Urinary bladder (tissue), 4 donors: Measurements from ENCODE around the gene DUSP3. TPM values are rescaled to one million over a fixed set of nuclear protein-coding genes. Genes with fewer than 3 reads are reported as not detected.

Experiments
- DNase-seq: peaks from one replicate; pipeline ENCODE4 v3.0.0-alpha.2; 2015; ENCODE audit errors: extremely low spot score
- H3K27ac ChIP-seq: one replicate; pipeline ENCODE4 v1.5.1; 2013; ENCODE audit warnings: low read depth, mild to moderate bottlenecking, moderate library complexity
- H3K36me3 ChIP-seq: one replicate; pipeline ENCODE4 v1.6.1; 2013; ENCODE audit warnings: mild to moderate bottlenecking, moderate library complexity; ENCODE audit not compliant: insufficient read depth
- H3K4me1 ChIP-seq: one replicate; pipeline ENCODE4 v1.6.1; 2013; ENCODE audit warnings: mild to moderate bottlenecking, moderate library complexity; ENCODE audit not compliant: insufficient read depth
- H3K4me3 ChIP-seq: one replicate; pipeline ENCODE4 v1.5.1; 2013; ENCODE audit warnings: low read depth, low read length
- WGBS: extraction: QIAGEN DNeasy Blood & Tissue Kit; methylation state at CpG from one replicate; pipeline ENCODE4 v1.1.7; 2013; 5-methylcytosine and 5-hydroxymethylcytosine counted together
- polyA plus RNA-seq: library from polyadenylated mRNA; stranded (reverse); fragments of 200-250 nt; gene quantifications from one replicate; pipeline ENCODE4 v1.2.3, GENCODE V29; 2013
- total RNA-seq: library from RNA; depleted of rRNA; stranded (reverse); fragments of >200 nt; gene quantifications from one replicate; pipeline ENCODE4 v1.2.3, GENCODE V29; 2014
- donor health status: healthy with polysubstance abuse.
- donor health status: healthy.

Gene DUSP3
- total and polyA plus RNA-seq, 2 donors, result 44.5 to 73.9 TPM

DNA sequence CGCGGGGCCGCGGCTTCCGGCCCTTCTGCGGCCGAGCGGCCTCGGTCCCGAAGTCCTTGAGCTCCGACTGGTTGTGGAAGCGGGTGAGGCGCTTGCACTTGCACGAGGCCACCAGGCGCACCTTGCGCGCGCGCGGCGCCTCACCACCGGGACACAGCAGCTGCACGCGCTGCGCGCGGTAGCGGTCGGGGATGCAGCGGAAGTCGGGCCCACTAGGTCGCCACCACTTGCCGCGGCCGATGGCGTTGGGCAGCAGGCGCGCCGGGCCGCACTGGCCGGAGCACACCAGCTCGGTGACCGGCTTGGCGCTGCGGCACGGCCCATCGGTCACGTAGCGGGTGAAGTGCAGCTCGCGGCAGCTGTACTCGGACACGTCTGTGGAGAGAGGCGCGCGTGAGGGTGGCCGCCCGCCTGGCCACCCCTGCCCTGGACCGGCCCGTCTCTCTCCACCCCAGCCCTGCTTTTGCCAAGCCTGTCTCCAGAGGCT, 23.3 kb downstream of the DUSP3 start:
- DNase-seq, result no peak
- Histone ChIP-seq H3K4me1 (peaks cover 1% of the 10 kb centered on the region), H3K36me3 (no peaks in the 10 kb centered on the region), H3K4me3 (no peak overlapping the region), H3K27ac (no peak overlapping the region)
- 7% methylated on average over 60 of the region's 60 CpGs for WGBS

DNA sequence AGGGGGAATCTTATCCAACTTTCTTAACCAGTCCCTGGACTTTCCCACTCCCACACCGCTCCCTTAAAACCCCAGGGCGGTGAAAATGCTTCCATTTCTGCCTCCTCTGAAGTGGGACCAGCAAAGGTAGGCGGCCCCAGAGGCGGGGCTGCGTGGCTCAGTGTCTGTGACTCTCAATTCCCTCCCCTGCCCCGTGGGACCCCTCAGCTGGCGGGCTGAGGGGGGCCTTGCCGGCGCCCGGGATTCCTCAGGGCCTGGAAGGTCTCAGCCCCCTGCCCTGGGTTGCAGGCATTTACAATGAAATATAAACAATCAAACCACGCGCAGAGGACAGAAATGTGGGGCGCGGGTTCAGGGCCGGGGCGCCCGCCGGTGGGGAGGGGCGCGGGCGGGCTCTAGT, 23.8 kb downstream of the DUSP3 start:
- H3K36me3 ChIP-seq, result no peaks in the 10 kb centered on the region
- no peak overlapping the region for H3K27ac ChIP-seq
- no peak overlapping the region for H3K4me3 ChIP-seq
- 24% methylated on average over 21 of the region's 21 CpGs for WGBS
- no peak for DNase-seq
- H3K4me1 ChIP-seq, result peaks cover 1% of the 10 kb centered on the region

DNA sequence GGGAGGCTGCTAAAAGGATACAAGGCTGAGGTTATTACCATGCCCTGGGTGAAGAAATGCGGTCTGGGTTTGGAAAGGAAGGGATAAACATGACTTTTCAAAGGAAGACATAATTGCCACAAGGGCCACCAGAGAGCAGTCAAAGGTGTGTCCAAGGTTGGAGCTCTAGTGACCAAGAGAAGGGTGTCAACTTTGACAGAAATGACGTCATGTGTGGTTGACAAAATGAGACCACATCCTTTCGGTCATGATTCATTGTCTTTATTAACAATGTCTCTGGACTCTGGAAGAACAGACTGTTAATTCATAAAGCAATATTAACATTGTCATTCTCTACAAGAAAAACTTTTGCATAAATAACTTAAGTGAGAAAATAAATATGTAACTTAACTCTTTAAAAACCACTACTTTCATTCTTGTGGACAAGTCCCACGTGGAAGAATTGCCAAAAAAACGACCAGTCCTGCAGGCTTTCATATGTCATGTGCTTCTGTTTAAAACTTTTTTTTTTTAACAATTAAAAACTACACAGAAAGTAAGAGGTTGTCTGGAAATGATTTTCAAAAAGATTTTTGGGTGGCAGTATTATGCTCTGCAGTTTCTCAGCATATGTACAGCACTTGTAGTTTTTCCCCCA, 25.2 kb downstream of the DUSP3 start:
- no peak for DNase-seq
- WGBS, result 75% methylated on average over 5 of the region's 5 CpGs

DNA sequence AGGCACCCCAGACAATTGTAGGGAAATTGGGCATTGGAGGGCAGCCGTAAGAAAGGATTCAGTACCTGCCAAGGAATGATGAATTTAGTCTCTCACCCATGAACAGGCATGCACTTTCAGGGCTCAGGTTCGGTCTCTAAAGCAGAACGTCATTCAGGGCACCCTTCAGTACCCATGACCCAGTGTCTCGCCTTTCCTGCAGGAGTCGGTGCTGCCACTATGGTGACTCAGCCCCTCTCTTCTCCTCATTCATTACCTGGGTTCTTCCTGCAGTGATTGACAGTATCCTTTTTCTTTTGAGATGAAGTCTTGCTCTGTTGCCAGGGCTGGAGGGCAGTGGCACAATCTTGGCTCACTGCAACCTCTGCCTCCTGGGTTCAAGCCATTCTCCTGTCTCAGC, 28.6 kb downstream of the DUSP3 start:
- Histone ChIP-seq H3K27ac (no peak overlapping the region), H3K36me3 (no peaks in the 10 kb centered on the region), H3K4me3 (no peak overlapping the region), H3K4me1 (peaks cover 1% of the 10 kb centered on the region)
- DNase-seq, result no peak
- WGBS, result 81% methylated on average over 5 of the region's 5 CpGs

More for the DNA sequence above, 25.2 kb downstream of the DUSP3 start:
- H3K4me3 ChIP-seq, result no peak overlapping the region
- H3K4me1 ChIP-seq, result peaks cover 1% of the 10 kb centered on the region
- no peaks in the 10 kb centered on the region for H3K36me3 ChIP-seq
- H3K27ac ChIP-seq, result no peak overlapping the region

DNA sequence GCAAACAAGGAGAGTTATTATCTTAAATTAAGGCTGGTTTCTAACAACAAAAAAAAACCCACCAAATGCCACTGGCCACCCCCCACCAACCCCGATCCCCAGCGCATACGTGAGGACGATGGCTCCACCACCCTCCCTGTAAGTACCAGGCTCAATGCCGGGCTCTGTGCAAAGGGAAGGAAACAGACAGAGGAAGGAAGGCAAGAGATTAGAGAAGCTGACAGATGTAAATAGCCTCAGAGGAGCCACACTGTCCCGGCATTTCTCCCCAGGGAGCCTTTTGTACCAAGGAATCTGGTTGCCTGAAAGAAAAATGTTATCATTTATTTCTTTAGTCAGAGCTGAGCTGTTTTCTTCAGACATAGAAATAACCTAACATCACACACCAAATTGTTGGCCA, 33.2 kb downstream of the DUSP3 start:
- Histone ChIP-seq H3K27ac (no peak overlapping the region), H3K4me3 (no peak overlapping the region), H3K4me1 (no peaks in the 10 kb centered on the region), H3K36me3 (no peaks in the 10 kb centered on the region)
- WGBS, result 22% methylated on average over 6 of the region's 6 CpGs
- DNase-seq, result no peak

DNA sequence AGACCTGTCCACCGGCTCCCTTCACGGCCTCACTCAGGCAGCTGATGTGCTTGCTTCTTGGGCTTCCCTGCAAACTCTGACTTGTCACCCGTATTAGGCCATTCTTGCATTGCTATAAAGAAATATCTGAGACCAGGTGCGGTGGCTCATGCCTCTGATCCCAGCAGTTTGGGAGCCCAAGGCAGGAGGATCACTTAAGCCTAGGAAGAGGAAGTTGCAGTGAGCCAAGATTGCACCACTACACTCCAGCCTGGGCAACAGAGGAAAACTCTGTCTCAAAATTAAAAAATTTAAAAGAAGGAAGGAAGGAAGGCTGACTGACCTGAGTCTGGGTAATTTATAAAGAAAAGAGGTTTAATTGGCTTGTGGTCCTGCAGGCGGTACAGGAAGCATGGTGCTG, 37.1 kb downstream of the DUSP3 start:
- WGBS, result 89% methylated on average over 5 of the region's 5 CpGs
- no peaks in the 10 kb centered on the region for H3K36me3 ChIP-seq
- no peaks in the 10 kb centered on the region for H3K4me1 ChIP-seq
- DNase-seq, result no peak
- H3K27ac ChIP-seq, result no peak overlapping the region
- H3K4me3 ChIP-seq, result no peak overlapping the region

DNA sequence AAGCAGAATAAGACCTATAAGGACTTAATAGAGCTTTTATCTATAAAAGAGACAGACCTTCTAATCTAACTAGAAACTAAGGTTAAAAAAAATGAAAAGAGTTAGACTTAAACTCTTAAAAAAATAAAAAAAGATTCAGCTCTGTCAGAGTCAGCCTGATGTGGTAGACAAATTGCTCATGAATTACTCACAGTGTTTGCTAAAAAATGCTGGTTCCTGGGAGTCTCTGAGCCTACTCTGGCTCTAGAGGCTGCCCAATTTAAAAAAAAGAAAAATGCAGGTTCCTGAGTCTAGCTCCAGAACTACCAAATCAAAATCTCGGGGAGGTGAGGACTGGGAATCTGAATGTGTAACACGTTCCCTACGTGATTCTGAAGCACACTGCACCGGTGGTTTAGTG, 38.2 kb downstream of the DUSP3 start:
- H3K4me3 ChIP-seq, result no peak overlapping the region
- no peaks in the 10 kb centered on the region for H3K36me3 ChIP-seq
- 88% methylated on average over 4 of the region's 4 CpGs for WGBS
- no peak for DNase-seq
- H3K27ac ChIP-seq, result no peak overlapping the region
- no peaks in the 10 kb centered on the region for H3K4me1 ChIP-seq

DNA sequence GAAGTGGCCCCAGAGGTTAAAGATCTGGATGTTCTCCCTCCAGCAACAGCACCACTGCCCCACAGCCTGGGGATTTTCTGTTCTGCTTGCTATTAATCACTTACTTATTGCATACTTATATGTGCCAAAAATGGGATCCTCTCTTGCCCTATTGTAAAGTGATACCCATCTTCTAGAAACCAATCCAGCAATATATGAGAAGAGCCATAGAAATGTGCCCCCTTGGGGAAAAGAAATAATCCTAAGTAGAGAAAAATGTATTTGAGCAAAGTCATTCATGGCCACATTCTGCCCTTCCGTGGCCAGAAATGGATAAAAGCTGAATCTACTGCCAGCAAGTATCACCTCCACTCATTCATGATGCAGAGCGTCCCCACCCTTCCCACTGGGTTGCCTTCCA, 41.1 kb downstream of the DUSP3 start:
- Histone ChIP-seq H3K27ac (no peak overlapping the region), H3K4me1 (no peaks in the 10 kb centered on the region), H3K4me3 (no peak overlapping the region), H3K36me3 (no peaks in the 10 kb centered on the region)
- 89% methylated on average over 2 of the region's 2 CpGs for WGBS
- no peak for DNase-seq

DNA sequence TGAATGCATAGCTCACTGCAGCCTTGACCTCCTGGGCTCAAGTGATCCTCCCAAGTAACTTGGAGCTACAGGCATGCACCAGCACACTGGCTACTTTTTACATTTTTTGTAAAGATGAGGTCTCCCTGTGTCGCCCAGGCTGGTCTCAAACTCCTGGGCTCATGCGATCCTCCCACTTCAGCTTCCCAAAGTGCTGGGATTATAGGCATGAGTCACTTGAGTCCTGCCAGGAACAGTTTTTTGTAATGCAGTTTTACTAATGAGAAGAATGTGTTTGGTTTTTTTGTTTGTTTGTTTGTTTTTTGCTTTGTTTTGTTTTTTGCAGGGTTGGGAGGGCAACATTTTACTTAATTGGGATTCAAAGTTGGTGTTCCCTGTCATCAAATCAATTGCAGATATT, 42.4 kb downstream of the DUSP3 start:
- DNase-seq, result no peak
- Histone ChIP-seq H3K4me3 (no peak overlapping the region), H3K36me3 (no peaks in the 10 kb centered on the region), H3K27ac (no peak overlapping the region), H3K4me1 (no peaks in the 10 kb centered on the region)
- WGBS, result 77% methylated on average over 2 of the region's 2 CpGs

DNA sequence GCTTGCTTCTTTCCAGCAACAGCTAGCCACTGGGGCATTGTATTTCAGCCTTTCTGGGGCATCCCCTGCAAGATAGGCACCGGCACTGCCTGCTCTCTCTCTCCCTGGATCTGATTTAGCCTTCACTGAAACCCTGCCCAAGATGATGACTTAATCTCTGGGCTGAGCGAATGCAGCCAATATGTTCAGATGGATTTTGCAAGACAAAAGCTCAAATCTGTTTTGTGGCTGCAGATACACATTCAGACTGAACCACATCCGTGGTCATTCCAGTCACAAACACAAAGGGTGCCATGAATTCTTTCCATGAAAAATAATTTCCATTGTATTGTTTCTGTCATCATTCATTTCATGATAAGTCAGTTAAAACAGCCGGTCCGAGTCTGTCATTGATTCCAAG, 44.4 kb downstream of the DUSP3 start:
- Histone ChIP-seq H3K36me3 (no peaks in the 10 kb centered on the region), H3K27ac (no peak overlapping the region), H3K4me1 (no peaks in the 10 kb centered on the region), H3K4me3 (no peak overlapping the region)
- no peak for DNase-seq
- 64% methylated on average over 5 of the region's 5 CpGs for WGBS

DNA sequence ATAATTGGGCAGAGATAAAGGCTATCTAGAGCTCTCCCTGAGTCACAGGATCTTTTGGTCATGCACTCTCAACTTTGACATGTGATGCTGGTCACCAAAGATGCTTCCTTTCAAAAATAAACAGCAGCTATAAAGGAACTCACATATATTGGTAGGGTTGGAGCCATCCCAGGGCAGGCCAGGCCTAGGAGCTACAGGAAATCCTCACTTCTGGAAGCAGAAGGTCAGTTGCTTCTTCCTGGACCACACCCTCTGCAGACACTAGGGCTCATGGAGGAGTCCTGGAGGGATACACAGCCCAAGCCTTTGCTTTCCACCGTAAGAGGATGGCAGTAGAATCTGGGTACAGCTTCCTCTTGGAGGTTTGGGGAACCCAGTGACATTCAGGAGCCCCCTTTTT, 44.8 kb downstream of the DUSP3 start:
- 68% methylated on average over 1 of the region's 1 CpG for WGBS
- no peaks in the 10 kb centered on the region for H3K4me1 ChIP-seq
- DNase-seq, result no peak
- H3K4me3 ChIP-seq, result no peak overlapping the region
- H3K27ac ChIP-seq, result no peak overlapping the region
- no peaks in the 10 kb centered on the region for H3K36me3 ChIP-seq

DNA sequence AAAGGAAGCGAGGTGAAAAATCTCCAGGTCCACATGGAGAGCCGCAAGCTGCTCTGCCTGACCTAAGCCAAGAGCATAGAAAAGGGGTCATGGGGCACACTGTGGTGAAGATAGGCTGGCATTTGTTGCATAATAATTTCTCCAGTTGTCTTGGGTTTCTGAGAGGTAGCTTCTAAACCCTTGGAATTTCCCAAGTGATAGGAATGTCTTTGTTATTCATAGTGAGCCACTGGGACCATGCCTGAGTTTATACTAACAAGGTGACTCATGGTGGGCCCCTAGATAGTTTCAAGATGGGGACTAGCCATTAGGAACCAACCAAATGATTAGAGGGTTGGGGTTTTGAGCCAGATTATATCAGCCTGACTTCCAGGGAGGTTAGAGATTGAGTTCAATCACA, 45.8 kb downstream of the DUSP3 start:
- Histone ChIP-seq H3K27ac (no peak overlapping the region), H3K4me3 (no peak overlapping the region), H3K36me3 (no peaks in the 10 kb centered on the region), H3K4me1 (no peaks in the 10 kb centered on the region)
- over 99% methylated on average over 2 of the region's 2 CpGs for WGBS
- DNase-seq, result no peak

DNA sequence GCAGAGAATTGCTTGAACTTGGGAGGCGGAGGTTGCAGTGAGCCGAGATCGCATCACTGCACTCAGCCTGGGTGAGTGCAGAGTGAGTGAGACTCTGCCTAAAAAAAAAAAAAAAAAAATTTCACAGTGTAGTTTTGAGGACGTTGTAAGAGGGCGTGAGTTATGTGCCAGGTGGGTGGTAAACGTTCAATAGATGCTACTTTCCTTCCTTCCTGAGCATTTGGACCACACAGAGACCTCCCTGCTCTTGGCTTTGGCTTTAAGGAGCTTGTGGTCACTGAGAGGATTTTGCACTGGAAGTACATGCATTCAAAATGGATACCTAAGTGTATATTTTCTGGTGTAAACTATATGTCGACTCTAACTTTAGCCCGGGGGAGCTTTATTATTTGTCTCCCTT, 50.7 kb downstream of the DUSP3 start:
- Histone ChIP-seq H3K4me3 (no peak overlapping the region), H3K36me3 (no peaks in the 10 kb centered on the region), H3K27ac (no peak overlapping the region), H3K4me1 (no peaks in the 10 kb centered on the region)
- 73% methylated on average over 8 of the region's 8 CpGs for WGBS
- DNase-seq, result no peak

DNA sequence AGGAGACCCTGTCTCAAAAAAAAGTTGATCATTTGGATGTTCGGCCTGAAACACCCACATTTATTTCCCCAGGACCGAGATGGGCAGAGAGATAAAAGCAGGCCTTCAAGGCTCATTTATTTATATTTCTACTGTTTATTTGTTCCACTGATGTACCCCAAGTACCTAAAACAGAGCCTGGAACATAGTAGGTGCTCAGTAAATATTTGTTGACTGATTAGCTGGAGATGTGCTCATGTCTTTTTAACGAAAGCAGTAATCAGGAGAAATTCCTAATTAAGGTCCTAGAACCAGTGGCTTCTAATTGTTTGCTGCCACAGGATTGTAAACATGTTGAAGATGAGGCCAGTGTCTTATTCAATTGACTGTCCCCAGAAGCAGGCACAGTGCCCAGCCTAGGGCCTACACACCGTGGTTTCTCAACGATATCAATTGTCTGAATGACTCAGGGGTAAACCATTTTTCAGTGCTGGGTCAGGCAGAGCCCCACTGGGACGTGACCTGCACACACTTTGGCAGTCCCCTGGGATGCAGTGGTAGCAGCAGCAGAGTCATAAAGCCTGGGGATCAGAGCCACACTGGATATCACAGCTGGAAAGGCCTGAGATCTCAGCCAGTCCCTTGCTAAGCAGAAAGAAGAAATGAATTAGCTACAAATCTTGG, 54.9 kb downstream of the DUSP3 start:
- DNase-seq, result no peak
- Histone ChIP-seq H3K27ac (no peak overlapping the region), H3K4me3 (no peak overlapping the region), H3K4me1 (no peaks in the 10 kb centered on the region), H3K36me3 (no peaks in the 10 kb centered on the region)
- 66% methylated on average over 6 of the region's 6 CpGs for WGBS
